Chondrocyte (in vitro differentiated cells): Measurements from ENCODE around the gene MYBPC1. TPM values are rescaled to one million over a fixed set of nuclear protein-coding genes. Genes with fewer than 3 reads are reported as not detected.
"Not testable (repeated sequence)": the region's sequence is repeated elsewhere in the genome, so short reads cannot be mapped to it uniquely, and the experiment has no call there.

Experiments
- DNase-seq: peaks from one replicate; pipeline ENCODE4 v3.0.0; 2021; ENCODE audit warnings: mixed read lengths, low spot score
- H3K27ac Mint-ChIP-seq: one replicate; pipeline ENCODE4 v1.8.0; 2021; ENCODE audit warnings: mild to moderate bottlenecking, moderate library complexity, mixed read lengths; ENCODE audit not compliant: unreplicated experiment
- H3K27me3 Mint-ChIP-seq: 2 replicates; pipeline ENCODE4 v1.8.0; 2021; ENCODE audit warnings: low read depth, mixed read lengths
- H3K36me3 Mint-ChIP-seq: 2 replicates; pipeline ENCODE4 v1.8.0; 2021; ENCODE audit warnings: low read depth, mixed read lengths
- H3K4me1 Mint-ChIP-seq: 2 replicates; pipeline ENCODE4 v1.8.0; 2021; ENCODE audit warnings: low read depth, mild to moderate bottlenecking, mixed read lengths
- H3K4me3 Mint-ChIP-seq: one replicate; pipeline ENCODE4 v1.8.0; 2021; ENCODE audit warnings: mild to moderate bottlenecking, moderate library complexity, mixed read lengths; ENCODE audit not compliant: unreplicated experiment
- H3K9me3 Mint-ChIP-seq: 2 replicates; pipeline ENCODE4 v1.8.0; 2021; ENCODE audit warnings: low read depth, mixed read lengths
- CTCF ChIP-seq: fragments of 200-600 bp; sonication (generic); IDR thresholded peaks from 2 replicates; pipeline ENCODE4 v1.5.0; 2021; ENCODE audit warnings: antibody characterized with exemption, mild to moderate bottlenecking, moderate library complexity
- total RNA-seq: library from RNA; stranded (reverse); gene quantifications from 3 replicates; pipeline ENCODE4 v1.2.1, GENCODE V29; 2021

Gene MYBPC1
- total RNA-seq, 1 donor from 2014 or later: not detected

GRCh38 chr12:101732318-101732717, 137.5 kb downstream of the MYBPC1 start:
- Mint-ChIP-seq H3K27ac (no peak overlapping the region), H3K4me1 (no peaks in the 10 kb centered on the region), H3K4me3 (no peak overlapping the region), H3K27me3 (no peaks in the 10 kb centered on the region), H3K36me3 (peaks cover 13% of the 10 kb centered on the region), H3K9me3 (no peaks in the 10 kb centered on the region)
- no peak for TF ChIP-seq CTCF
- DNase-seq: no peak

DNA sequence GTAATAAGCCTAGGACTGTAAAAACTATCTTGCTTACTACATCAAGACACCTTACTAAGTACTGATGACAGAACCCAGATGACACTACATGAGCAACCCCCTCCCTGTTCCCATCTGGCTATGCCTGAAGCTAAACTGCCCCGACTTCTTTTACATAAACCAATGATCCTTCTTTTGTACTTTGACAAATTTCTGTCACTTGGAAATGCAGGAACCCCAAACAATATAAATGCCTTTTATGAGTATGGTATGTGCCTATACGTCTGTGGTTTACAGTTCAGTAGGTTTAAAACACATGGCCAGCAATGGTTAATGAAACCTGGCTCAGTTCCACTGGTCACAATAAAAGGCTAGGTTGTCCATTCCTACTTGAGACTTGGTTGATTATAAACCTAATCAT, 138.4 kb downstream of the MYBPC1 start:
- H3K36me3 Mint-ChIP-seq: peaks cover 17% of the 10 kb centered on the region
- H3K4me1 Mint-ChIP-seq: no peaks in the 10 kb centered on the region
- no peak overlapping the region for H3K4me3 Mint-ChIP-seq
- no peaks in the 10 kb centered on the region for H3K27me3 Mint-ChIP-seq
- TF ChIP-seq CTCF: no peak
- no peaks in the 10 kb centered on the region for H3K9me3 Mint-ChIP-seq
- no peak overlapping the region for H3K27ac Mint-ChIP-seq
- DNase-seq: no peak

DNA sequence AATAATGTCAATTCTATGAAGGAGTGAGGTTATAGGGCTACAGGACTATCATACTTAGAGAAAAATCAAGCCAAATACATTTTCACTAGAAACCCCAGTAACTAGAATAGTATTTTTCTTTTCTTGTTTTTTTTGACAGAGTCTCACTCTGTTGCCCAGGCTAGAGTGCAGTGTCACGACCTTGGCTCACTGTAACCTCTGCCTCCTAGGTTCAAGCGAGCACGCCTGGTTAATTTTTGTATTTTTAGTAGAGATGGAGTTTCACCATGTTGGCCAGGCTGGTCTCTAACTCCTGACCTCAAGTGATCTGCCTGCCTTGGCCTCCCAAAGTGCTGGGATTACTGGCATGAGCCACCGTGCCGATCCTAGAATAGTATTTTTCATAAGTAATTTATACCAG, 139.7 kb downstream of the MYBPC1 start:
- not testable (repeated sequence) for H3K9me3 Mint-ChIP-seq, H3K4me3 Mint-ChIP-seq, H3K4me1 Mint-ChIP-seq, H3K27me3 Mint-ChIP-seq, DNase-seq, H3K27ac Mint-ChIP-seq
- H3K36me3 Mint-ChIP-seq: peaks cover 20% of the 10 kb centered on the region

Other genes with a start within 250 kb of the MYBPC1 start
- gene ARL1, start 187.2 kb upstream of the MYBPC1 start, total RNA-seq: 127 to 173 TPM (median 141 TPM) in 3 replicates
- not detected in 3 replicates for gene SPIC, start 119.6 kb upstream of the MYBPC1 start, total RNA-seq
- gene CHPT1, start 102.7 kb downstream of the MYBPC1 start, total RNA-seq: 32.1 to 36.3 TPM (median 34.1 TPM) in 3 replicates
- 0.05 TPM in 1 of 3 replicates, not detected in the others for gene SYCP3, start 144.5 kb downstream of the MYBPC1 start, total RNA-seq
- gene GNPTAB, start 236.0 kb downstream of the MYBPC1 start, total RNA-seq: 25.9 to 28.8 TPM (median 27.8 TPM) in 3 replicates